COLO668 (cell line): ENCODE results near the gene UPB1.

Source experiments
- DNase-seq: peaks from one replicate; lab custom pipeline; 2025; ENCODE audit not compliant: unreplicated experiment; lab: John Stamatoyannopoulos, UW

UPB1 gene

DNA sequence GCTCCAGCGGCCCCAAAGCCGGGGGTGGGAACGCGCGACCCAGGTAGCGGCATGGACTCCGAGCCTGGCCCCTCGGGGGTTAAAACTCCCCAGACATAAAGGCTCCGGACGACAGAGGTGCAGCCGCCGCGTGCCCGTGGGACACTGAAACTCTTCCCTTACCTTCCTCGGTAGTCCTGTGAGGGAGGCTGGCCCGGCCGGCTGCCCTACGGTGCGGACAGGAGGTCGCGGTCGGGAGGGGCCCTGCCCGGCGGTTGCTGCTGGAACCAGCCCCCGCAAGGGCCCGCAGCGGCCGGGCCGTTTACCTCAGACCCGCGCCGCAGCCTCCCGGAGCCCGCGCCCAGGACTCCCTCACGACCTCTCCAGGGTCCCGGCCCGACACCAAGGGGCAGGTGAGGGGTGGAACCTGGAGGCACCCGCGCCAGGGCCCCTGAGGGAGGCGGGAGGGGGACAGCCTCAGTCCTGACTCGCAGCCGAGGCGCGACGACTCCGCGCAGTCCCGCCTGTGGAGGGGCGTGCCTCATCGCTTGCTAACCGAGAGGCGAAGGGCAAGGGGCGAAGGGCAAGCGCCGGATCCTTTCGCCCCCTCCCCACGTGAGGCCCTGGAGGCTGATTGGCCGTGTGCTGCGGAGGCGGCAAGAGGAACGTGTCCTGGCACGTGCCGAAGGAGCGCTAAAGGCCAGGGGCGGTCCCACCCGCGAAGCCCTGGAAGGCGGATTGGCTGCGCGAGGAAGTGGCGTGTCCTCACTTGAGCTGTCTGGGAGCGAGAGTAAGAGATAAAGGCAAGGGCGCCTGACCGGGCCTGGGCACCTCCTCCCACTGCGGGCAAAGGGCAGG, at the start of gene UPB1:
TSS of gene UPB1 (plus strand) at position 805 of the 837 bp plus-strand sequence. CDS start 72 bp downstream, outside the sequence.
- DNase-seq, result no peak

DNA sequence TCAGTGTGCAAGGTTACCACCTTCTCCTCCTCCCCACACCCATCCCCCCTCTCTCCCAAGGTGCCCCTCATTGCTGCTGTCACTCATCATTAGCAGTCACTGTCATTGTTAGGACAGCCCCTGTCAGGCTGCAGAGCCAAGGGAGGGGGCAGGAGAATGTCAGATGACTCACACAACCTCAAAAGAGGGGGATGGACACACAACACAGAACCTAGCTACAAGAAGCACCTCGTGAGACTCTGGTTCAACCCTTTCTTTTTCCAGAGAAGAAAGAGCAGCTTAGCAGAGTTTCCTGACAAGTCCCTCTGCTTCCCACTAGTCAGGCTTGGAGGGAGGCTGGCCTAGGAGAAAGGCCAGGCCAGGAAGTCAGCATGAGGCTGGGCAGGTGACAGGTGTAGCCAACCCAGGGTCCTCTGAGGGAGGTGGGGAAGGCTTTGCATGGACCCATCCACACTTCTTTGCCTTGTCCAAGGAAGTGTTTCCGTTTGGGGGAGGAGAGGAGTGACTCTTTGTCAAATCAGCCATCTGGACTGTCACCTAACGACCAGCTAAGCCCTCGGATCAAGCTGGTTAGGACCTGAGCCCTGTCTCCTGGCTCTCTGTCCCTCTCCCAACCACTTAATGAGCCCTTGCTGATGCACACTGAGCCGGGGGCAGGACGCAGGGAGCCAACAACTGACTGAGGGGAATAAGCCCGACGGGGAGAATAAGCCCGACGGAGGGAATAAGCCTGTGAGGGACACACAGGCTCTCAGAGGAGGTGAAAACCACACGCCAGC, 49.5 kb upstream of the UPB1 start:
- no peak for DNase-seq

DNA sequence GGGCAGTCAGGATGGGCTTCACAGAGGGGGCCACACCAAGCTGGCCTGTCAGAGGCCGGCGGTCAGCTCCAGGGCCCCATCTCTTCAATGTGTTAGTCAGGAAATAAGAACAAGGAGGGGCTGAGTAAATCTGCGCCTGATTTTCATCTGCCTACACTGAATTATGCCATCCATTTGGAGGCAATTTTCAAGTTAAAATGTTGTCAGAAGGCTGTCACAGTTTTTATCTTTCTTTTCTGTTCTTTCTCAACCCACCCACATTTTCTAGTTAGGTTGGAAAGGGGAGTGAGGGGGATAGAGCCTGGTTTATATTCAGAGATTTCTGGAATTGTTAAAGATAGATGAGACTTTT, 48.9 kb upstream of the UPB1 start:
- DNase-seq, result no peak

DNA sequence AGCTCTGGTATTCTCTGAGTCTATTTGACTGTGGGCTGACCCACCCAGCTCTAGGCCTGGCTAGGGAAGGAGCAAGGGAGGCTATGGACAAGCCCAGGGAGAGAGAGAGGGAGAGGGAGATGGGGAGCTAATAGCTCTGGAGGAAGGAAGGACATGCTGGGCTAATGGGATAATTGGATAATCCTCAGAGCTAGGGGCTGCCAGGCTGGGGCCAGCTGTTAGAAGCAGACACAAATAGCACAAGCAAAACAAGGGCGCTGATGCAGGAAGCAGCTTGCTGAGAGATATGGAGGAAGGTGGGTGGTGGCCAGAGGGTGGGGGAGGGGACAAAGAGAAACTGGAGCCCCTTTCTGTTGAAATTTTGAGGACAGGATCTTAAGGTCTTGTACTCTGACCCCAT, 44.5 kb upstream of the UPB1 start:
- no peak for DNase-seq

DNA sequence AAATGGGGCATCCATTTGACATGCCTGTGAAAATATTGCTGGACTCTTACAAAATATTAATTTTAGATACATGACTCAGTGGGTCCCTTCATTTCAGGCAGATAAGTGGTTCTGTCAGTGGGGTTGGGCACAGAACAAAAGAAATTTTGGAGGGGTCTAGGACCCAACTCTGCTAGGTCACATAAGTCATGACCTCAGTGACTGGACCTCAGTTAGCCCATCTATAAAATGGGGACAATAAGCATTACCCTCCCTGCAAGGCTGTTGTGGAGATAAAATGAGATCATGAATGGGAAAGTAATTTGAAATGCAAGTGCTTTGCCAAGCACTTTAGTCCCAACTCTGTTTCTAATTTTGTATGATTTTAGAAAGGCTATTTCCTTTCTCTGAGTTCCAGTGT, 44.0 kb upstream of the UPB1 start:
- no peak for DNase-seq

DNA sequence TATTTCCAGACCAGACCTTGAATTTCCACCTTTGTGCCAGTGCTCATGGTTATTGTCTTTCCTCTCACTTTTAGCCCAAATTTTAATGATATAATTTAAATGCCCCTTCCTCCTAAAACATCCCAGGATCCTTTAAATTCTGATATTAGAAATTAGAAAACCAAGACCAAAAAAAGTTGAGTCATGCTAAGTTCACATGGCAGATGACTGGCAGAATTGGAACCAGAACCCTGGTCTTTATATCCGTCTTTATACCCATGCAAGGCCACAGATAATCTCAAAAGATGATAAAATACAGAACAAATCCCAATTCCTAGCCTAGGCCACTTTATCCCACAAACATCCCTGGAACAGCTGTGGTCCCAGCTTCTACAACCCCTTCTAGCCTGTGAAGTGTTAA, 41.3 kb upstream of the UPB1 start:
- no peak for DNase-seq

DNA sequence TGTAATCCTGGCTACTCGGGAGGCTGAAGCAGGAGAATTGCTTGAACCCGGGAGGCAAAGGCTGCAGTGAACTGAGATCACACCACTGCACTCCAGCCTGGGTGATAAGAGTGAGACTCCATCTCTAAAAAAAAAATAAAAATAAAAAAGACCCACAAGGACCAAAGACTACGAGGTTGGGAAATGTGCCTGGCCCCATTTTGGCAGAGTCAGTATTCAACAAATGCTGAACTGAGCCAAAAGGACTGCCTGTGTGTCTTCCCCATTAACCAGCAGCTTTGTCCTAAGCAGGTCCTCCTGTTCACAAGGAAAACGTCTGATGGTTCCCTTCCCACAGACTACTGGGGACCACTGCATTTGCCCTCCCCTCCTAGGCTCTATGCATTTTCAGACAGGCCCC, 40.1 kb upstream of the UPB1 start:
- DNase-seq, result no peak

DNA sequence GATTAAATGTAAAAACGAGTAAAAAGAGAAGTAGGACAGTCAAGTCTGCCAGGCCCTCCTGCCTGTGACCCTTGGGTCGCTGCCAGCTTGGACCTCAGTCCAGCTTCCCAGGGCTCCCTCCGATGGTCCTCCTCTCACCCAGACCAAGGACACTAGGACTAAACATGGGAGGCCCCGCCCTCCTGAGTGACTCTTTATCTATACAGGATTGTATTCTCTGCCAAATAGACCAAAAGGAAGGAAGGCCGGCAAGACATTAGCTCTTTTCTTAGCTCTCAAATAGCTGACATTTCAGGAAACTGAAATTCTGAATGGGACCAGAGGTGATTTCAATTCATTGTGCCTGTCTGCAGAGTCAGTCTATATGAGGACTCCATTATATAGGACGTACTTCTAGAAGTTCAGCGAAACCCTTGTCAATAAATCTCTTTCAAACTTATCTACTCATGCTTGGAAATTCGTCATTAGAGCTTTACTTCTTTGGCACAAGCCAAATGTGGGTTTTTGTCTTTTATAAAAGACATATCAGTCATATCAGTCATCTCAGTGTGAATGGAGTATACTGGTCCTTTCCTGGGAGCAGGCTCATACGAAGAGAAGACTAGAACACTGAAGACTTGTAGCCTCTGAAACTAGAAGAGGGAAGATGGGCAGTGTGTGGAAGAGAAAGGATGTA, 39.2 kb upstream of the UPB1 start:
- DNase-seq, result no peak

DNA sequence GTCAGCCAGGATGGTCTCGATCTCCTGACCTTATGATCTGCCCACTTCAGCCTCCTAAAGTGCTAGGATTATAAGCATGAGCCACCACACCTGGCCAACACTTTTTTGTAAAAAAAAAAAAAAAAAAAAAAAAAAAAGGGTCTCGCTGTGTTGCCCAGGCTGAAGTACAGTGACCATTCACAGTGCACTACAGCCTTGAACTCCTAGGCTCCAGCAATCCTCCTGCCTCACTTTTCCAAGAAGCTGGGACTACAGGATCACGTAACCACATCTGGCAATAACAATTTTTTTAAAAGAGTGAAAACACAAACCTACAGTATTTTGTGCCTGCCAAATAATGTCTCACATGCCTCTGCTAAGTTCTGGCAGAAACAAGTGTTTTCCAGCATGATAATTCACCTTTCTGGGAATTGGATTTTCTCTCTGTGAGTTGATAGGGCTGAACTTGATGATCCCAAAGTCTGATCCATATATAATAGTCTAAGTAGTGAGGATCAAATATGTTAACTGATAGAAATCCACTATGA, 37.2 kb upstream of the UPB1 start:
- DNase-seq, result no peak

DNA sequence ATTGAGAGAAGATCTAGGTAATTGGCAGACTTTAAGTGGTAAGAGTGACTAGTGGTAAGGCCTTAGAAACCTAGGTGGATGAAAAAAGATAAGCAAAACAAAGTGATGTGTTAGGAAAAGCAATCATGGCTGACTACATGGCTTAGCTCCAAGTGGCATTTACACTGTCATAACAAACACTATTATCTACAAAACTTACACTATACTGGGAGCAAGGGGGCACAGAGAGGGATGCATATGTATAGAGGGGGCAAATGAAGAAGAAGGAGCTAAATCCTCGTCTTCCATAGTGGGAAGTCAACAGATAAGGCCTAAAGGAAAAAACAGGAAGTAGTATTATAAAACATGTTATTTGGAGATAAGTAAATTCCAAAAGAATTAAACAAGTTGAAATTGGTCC, 35.2 kb upstream of the UPB1 start:
- DNase-seq, result no peak

DNA sequence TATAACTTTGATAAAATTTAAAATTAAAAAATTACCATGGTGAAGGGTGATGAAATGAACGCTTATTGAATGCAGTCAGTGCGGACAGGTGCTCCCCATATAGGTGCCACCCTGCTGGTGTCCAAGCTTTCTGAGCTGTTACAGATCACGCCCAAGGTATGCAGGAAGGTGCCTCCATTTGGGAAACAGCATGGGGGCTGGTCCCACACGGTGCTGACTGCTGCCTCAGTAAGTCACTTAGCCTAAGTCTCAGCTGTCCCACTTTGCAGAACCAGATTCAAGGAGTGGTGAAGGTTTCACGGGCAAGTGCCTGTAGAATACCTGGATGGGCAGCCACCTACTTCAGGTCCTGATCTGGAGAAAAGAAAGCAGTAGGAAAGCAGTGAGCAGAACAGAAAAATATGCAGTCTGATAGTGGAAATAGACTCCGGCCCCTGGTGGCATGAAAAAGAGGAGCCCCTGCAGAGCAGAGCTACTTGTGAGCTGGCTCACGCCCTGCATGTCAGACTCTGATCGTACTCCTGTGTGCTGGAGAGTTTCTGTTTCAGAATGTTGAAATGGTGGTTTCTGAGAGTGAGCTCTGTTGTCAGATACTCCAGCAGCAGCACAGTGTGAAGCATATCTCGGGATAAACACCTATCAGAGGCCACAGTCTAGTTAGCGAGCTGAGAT, 34.6 kb upstream of the UPB1 start:
- no peak for DNase-seq

DNA sequence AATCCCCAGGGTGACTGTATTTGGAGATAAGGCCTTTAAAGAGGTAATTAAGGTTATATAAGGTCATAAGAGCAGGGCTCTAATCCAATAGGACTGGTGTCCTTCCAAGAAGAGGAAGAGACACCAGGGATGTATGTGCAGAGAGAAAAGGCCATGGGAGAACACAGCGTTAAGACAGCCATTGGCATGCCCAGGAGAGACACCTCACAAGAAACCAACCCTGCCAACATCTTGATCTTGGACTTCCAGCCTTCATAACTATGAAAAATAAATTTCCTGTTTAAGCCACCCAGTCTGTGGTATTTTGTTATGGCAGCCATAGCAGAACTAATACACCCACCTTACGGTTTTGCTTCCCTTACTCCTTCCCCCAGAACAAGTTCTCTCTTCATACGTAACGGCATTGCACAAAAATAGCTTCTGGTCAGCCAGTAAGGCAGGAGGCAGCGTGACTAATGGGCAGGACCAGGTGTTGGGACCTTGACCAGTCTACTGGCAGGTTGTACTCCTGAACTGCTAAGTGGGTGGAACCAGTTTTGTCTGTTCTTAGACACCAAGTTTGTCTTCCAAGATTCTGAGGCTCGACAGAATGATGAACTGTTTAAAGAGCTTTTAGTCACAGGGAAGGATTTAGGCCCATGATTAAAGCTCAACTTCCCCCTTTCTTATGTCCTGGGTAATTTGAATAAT, 31.9 kb upstream of the UPB1 start:
- DNase-seq, result no peak

DNA sequence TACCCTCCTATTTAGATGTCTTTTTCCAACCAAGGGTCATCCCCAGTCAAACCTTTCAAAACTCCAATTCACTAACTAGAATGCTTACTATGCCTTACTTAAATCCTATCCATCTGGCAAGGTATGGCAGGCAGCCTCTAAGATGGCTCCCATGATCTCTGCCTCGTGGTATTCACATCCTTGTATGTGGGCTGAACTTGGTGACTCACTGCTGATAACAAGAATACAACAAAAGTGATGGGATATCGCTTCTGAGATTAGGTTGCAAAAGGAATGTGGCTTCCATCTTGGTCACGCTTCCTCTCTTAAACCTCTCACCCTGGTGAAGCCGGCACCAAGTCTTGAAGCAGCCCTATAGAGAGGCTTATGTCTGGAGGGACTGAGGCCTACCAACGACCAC, 29.6 kb upstream of the UPB1 start:
- no peak for DNase-seq

DNA sequence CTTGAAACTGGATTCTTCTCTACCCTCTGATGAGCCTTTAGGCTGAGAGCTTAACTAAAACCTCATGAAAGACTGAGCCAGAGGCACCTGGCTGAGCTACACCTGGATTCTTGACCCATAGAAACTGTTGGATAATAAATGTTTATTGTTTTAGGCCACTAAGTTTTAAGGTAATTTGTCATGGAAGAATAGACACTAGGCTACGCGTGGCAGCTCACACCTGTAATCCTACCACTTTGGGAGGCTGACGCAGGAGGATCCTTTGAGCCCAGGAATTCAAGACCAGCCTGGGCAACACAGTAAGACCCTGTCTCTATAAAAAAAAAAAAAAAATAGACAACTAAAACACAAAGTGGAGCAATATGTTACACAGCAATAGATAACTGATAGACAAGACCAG, 29.2 kb upstream of the UPB1 start:
- DNase-seq, result no peak

DNA sequence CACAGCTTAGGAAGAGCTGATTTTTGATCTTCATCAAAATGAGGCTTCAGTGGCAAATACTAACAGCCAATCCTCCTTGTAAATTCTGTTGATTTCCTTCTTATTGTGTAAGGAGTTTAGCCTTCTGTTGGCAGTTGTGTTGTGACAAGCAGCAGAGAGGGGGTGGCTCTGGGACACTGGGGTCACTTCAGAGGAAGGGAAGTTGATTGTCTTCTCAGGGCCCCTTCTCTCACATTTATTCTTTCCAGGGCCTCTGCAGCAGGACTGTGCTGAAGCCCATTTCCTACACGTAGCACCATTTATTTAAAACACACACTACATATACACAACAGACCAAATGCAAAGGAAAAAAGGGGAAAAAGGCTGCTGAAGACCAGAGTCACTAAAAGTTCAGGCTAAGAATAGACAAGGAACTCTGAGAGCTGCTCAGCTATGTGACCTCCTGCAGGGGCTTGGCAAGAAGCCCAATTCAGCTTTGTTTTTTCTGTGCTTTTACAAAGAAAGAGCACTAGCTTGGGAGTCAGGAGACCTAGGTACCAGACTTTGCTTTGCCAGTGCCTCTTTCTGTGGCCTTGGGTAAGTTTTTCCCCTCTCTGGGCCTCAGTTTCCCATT, 28.3 kb upstream of the UPB1 start:
- no peak for DNase-seq

DNA sequence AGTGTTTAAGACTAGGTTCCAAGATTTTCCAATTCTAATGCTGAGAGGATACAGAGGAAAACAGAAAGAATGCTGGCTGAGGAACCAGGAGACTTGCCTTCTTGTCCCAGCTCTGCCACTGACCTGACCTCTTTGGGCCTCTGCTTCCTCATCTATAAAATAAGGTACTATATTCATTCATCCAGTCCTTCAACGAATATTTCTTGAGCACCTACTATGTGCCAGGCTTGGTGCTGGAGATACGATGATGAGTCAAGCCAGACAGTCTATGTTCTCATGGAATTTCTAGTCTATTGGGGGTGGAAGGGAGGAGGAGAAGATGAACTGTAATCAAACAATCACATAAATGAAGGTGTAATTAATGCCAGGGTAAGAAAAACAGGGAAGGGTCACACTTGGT, 27.8 kb upstream of the UPB1 start:
- no peak for DNase-seq

DNA sequence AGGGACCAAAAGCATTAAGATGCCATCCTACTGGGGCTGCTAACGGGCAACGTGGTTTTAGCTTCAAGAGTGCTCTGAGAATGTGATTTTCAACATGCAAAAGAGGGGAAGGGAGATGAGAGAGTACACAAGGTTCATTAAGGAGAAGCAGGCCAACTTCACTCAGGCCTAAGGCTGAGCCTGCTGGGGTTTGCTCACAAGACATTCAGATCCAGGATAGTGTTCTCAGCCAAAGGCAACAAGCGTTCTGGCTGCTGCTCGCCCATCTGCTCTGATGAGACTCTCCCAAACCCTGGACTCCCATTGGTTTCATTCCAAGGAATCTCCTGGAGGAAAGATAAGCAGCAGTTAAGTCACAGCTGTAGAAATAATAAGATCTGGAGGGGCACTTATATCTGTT, 23.6 kb upstream of the UPB1 start:
- no peak for DNase-seq

DNA sequence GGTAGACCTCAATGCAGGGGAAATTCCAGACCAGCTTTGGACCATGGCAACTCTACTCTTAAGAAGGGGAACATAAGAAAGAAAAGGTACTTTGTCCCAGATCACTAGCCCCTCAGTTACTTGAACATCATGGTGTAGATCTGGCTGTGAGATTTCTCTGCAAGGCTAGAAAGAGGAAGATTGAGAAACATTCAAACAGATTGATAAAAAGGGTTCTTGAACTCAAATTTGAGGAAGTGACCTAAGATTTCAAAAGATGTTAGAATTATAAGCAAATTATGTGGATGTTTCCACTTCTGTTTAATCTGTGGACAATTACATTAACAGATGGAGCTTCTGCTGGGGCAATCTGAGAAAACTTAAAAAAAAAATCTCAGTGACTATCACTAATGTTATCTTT, 21.8 kb upstream of the UPB1 start:
- no peak for DNase-seq

DNA sequence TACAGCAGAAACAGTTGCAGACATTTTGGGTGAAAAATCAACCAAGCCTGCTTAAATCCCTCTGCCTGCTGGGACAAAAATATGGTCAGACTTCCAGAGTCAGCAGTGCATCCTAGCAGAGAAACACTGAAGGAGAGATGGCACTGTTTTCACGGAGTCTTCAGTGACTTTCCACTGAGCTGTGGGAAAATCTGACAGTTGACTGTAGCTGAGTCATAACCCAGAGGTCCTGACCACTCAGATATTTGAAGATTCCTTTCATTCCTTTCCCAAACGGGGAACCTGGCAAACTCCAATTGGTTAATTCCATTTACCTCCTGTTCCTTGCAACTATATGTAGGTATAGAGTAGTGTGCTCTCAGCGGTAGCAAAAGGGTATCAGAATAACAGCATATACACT, 20.9 kb upstream of the UPB1 start:
- no peak for DNase-seq

DNA sequence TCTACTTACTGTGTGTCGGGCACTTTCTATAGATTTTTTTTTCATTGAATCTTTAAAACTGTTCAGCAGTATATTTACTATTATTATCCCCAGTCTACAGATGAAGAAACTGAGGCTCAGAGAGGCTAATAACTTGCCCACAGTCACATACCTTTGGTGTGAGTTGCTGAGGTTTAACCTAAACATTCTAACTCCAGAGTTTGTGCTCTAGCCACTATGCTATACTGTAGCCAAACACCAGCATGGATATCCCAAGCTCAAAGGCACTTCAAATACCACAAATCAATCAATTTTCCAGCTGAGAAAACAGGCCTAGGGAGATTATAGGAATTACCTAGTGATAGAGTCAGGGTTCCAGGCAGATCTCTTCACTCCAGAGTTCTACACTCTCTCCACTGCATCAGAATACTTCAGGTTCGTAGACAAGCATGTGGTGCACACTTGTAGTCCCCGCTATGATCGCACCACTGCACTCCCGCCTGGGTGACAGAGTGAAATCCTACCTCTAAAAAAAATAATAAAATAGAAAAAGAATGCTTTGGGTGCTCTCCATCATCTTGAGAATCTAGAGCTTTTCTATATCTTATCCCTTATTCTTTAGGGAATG, 20.4 kb upstream of the UPB1 start:
- no peak for DNase-seq
